Erythroblast (primary cell): ENCODE data around the gene HS6ST2.

Experiments
- GATA1 ChIP-seq: IDR thresholded peaks from 2 replicates; pipeline ENCODE4 v1.6.1; 2011; ENCODE audit warnings: low read depth, mild to moderate bottlenecking, control low read depth, low read length, moderate library complexity
- POLR2A ChIP-seq: IDR thresholded peaks from 2 replicates; pipeline ENCODE4 v1.6.1; 2011; ENCODE audit warnings: mild to moderate bottlenecking, low read length

- TF ChIP-seq POLR2A (no peak), GATA1 (no peak)
These were observed 243.5 kb downstream of the HS6ST2 start for GRCh38 chrX:132714913-132715312.
